ENCODE data around the gene NAALADL2. TPM values are rescaled to one million over a fixed set of nuclear protein-coding genes. Genes with fewer than 3 reads are reported as not detected.
A peak's percentile ranks its signal among the peaks of the same experiment; 100 is the strongest.

NAALADL2 gene
- total RNA-seq, 1 donor, result 13.4 TPM

GRCh38 chr3:175433026-175433674 lies 574.0 kb downstream of the NAALADL2 start:
- H3K4me3 ChIP-seq (ENCODE audit: low read depth, low read length), result no peak overlapping the region
- DNase-seq (ENCODE audit: low read depth), result peak; percentile 80
- TF ChIP-seq CTCF (IDR thresholded peaks at IDR 0.05; ENCODE audit: insufficient read depth, low read depth, low read length), result no peak

GRCh38 chr3:175434561-175434960 lies 575.4 kb downstream of the NAALADL2 start:
- DNase-seq (ENCODE audit: low read depth), result peak; percentile 75

GRCh38 chr3:175443682-175444081 lies 584.5 kb downstream of the NAALADL2 start:
- no peak overlapping the region for H3K4me3 ChIP-seq (ENCODE audit: low read depth, low read length)
- DNase-seq (ENCODE audit: low read depth), result no peak
- TF ChIP-seq CTCF (IDR thresholded peaks at IDR 0.05; ENCODE audit: insufficient read depth, low read depth, low read length), result no peak

More at GRCh38 chr3:175434561-175434960, 575.4 kb downstream of the NAALADL2 start:
- TF ChIP-seq CTCF (IDR thresholded peaks at IDR 0.05; ENCODE audit: insufficient read depth, low read depth, low read length), result no peak
- no peak overlapping the region for H3K4me3 ChIP-seq (ENCODE audit: low read depth, low read length)

GRCh38 chr3:175445741-175446140 lies 586.6 kb downstream of the NAALADL2 start:
- DNase-seq (ENCODE audit: low read depth), result no peak
- H3K4me3 ChIP-seq (ENCODE audit: low read depth, low read length), result no peak overlapping the region
- TF ChIP-seq CTCF (IDR thresholded peaks at IDR 0.05; ENCODE audit: insufficient read depth, low read depth, low read length), result no peak

GRCh38 chr3:175447521-175447920 lies 588.4 kb downstream of the NAALADL2 start:
- no peak for DNase-seq (ENCODE audit: low read depth)
- H3K4me3 ChIP-seq (ENCODE audit: low read depth, low read length), result no peak overlapping the region
- no peak for TF ChIP-seq CTCF (IDR thresholded peaks at IDR 0.05; ENCODE audit: insufficient read depth, low read depth, low read length)

GRCh38 chr3:175453361-175453760 lies 594.2 kb downstream of the NAALADL2 start:
- no peak for TF ChIP-seq CTCF (IDR thresholded peaks at IDR 0.05; ENCODE audit: insufficient read depth, low read depth, low read length)
- H3K4me3 ChIP-seq (ENCODE audit: low read depth, low read length), result no peak overlapping the region
- no peak for DNase-seq (ENCODE audit: low read depth)

GRCh38 chr3:175456466-175456865 lies 597.3 kb downstream of the NAALADL2 start:
- H3K4me3 ChIP-seq (ENCODE audit: low read depth, low read length), result no peak overlapping the region
- peak; percentile 5 for DNase-seq (ENCODE audit: low read depth)
- TF ChIP-seq CTCF (IDR thresholded peaks at IDR 0.05; ENCODE audit: insufficient read depth, low read depth, low read length), result no peak

All from fibroblast of villous mesenchyme (primary cell).